Neural progenitor cell (in vitro differentiated cells): Measurements from ENCODE around the gene NTM. TPM values are rescaled to one million over a fixed set of nuclear protein-coding genes. Genes with fewer than 3 reads are reported as not detected.

Source experiments
- DNase-seq: peaks from one replicate; pipeline ENCODE4 v3.0.0-alpha.2; 2016; ENCODE audit warnings: low spot score
- H2AFZ ChIP-seq: fragments of 200-600 bp; sonication (generic); replicated peaks from 2 replicates; pipeline ENCODE4 v1.6.1; 2016; ENCODE audit warnings: antibody characterized with exemption
- H3F3A ChIP-seq: fragments of 200-600 bp; sonication (generic); 2 replicates; pipeline ENCODE4 v1.6.1; 2016; ENCODE audit warnings: antibody characterized with exemption, low read depth
- H3K27ac ChIP-seq: fragments of 200-600 bp; sonication (generic); 2 replicates; pipeline ENCODE4 v1.5.1; 2016; ENCODE audit warnings: mild to moderate bottlenecking
- H3K27me3 ChIP-seq: fragments of 200-600 bp; sonication (generic); 2 replicates; pipeline ENCODE4 v1.6.1; 2016; ENCODE audit warnings: mild to moderate bottlenecking, moderate library complexity
- H3K36me3 ChIP-seq: fragments of 200-600 bp; sonication (generic); 2 replicates; pipeline ENCODE4 v1.5.1; 2016
- H3K4me1 ChIP-seq: fragments of 200-600 bp; sonication (generic); 2 replicates; pipeline ENCODE4 v1.6.1; 2016; ENCODE audit warnings: mixed run types
- H3K4me2 ChIP-seq: fragments of 200-600 bp; sonication (generic); 2 replicates; pipeline ENCODE4 v1.6.1; 2016
- H3K4me3 ChIP-seq: fragments of 200-600 bp; sonication (generic); 2 replicates; pipeline ENCODE4 v1.5.1; 2016
- H3K79me2 ChIP-seq: fragments of 200-600 bp; sonication (generic); 2 replicates; pipeline ENCODE4 v1.6.1; 2016; ENCODE audit warnings: low read depth
- H3K9ac ChIP-seq: fragments of 200-600 bp; sonication (generic); 2 replicates; pipeline ENCODE4 v1.6.1; 2016
- H3K9me3 ChIP-seq: fragments of 200-600 bp; sonication (generic); 2 replicates; pipeline ENCODE4 v1.5.1; 2016; ENCODE audit warnings: low read depth
- H4K20me1 ChIP-seq: fragments of 200-600 bp; sonication (generic); 2 replicates; pipeline ENCODE4 v1.6.1; 2016; ENCODE audit warnings: low read depth
- H3K27ac Mint-ChIP-seq: 3 replicates; pipeline ENCODE4 v1.8.0; 2021; ENCODE audit warnings: mixed read lengths
- H3K27me3 Mint-ChIP-seq: 2 replicates; pipeline ENCODE4 v1.8.0; 2022; ENCODE audit warnings: low read depth, mild to moderate bottlenecking, inconsistent platforms, moderate library complexity, mixed read lengths; ENCODE audit not compliant: insufficient read depth
- H3K36me3 Mint-ChIP-seq: 3 replicates; pipeline ENCODE4 v1.8.0; 2021; ENCODE audit warnings: mixed read lengths
- H3K4me1 Mint-ChIP-seq: 3 replicates; pipeline ENCODE4 v1.8.0; 2021; ENCODE audit warnings: mixed read lengths
- H3K4me3 Mint-ChIP-seq: 3 replicates; pipeline ENCODE4 v1.8.0; 2021; ENCODE audit warnings: mild to moderate bottlenecking, moderate library complexity, mixed read lengths
- H3K9me3 Mint-ChIP-seq: 3 replicates; pipeline ENCODE4 v1.8.0; 2020; ENCODE audit warnings: mixed read lengths
- EZH2 ChIP-seq: fragments of 200-600 bp; sonication (generic); IDR thresholded peaks from 2 replicates; pipeline ENCODE4 v1.6.1; 2017; ENCODE audit warnings: antibody characterized with exemption, mild to moderate bottlenecking, moderate library complexity
- EZH2phosphoT487 ChIP-seq: fragments of 200-600 bp; sonication (generic); IDR thresholded peaks from 2 replicates; pipeline ENCODE4 v1.6.1; 2017; ENCODE audit warnings: antibody characterized with exemption
- total RNA-seq: library from RNA; depleted of rRNA; stranded (reverse); fragments of >200 nt; gene quantifications from 2 replicates; pipeline ENCODE4 v1.2.3, GENCODE V29; 2015; ENCODE audit warnings: low replicate concordance
- TF ChIP-seq, protein P1 (sequence below): fragments of 200-600 bp; sonication (generic); IDR thresholded peaks from 2 replicates; pipeline ENCODE4 v1.5.1; 2017; ENCODE audit warnings: antibody characterized with exemption, mild to moderate bottlenecking

The NTM gene
- total RNA-seq, 1 donor from 2014 or later: 4.3 TPM

DNA sequence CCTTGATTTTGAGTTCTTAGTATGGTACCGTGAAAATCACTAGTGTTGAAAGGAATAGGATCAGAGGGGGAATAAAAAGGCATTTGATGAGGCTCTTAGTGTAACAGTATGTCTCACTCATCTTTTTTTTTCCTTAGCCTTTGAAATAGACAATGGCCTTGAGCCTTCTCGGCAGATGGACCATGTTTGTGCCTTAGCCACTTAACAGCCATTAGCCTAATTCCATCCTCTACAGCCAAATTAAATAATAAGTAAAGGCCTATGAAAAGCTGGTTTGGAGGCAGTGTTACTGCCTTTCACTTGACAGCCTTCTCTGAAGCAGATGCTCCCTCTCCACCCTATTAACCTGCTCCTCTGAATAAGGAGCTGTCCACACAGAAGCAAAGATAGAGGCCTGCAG, 580.7 kb downstream of the NTM start:
- H3K4me1 Mint-ChIP-seq: peaks cover 12% of the 10 kb centered on the region
- no peak for DNase-seq
- H3K9me3 Mint-ChIP-seq: no peaks in the 10 kb centered on the region
- H3K27ac Mint-ChIP-seq: no peak overlapping the region
- Histone ChIP-seq H3K79me2 (no peaks in the 10 kb centered on the region), H3K36me3 (no peaks in the 10 kb centered on the region), H3F3A (peaks cover 3% of the 10 kb centered on the region), H3K27ac (no peak overlapping the region), H3K4me1 (peaks cover 14% of the 10 kb centered on the region), H4K20me1 (no peaks in the 10 kb centered on the region), H3K9me3 (no peaks in the 10 kb centered on the region), H3K9ac (no peak overlapping the region), H3K27me3 (no peaks in the 10 kb centered on the region), H2AFZ (no peak overlapping the region), H3K4me3 (no peak overlapping the region), H3K4me2 (no peak overlapping the region)
- H3K36me3 Mint-ChIP-seq: no peaks in the 10 kb centered on the region
- no peaks in the 10 kb centered on the region for H3K27me3 Mint-ChIP-seq
- H3K4me3 Mint-ChIP-seq: no peak overlapping the region
- TF ChIP-seq EZH2phosphoT487: no peak
- TF ChIP-seq, protein P1, sequence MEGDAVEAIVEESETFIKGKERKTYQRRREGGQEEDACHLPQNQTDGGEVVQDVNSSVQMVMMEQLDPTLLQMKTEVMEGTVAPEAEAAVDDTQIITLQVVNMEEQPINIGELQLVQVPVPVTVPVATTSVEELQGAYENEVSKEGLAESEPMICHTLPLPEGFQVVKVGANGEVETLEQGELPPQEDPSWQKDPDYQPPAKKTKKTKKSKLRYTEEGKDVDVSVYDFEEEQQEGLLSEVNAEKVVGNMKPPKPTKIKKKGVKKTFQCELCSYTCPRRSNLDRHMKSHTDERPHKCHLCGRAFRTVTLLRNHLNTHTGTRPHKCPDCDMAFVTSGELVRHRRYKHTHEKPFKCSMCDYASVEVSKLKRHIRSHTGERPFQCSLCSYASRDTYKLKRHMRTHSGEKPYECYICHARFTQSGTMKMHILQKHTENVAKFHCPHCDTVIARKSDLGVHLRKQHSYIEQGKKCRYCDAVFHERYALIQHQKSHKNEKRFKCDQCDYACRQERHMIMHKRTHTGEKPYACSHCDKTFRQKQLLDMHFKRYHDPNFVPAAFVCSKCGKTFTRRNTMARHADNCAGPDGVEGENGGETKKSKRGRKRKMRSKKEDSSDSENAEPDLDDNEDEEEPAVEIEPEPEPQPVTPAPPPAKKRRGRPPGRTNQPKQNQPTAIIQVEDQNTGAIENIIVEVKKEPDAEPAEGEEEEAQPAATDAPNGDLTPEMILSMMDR: no peak

DNA sequence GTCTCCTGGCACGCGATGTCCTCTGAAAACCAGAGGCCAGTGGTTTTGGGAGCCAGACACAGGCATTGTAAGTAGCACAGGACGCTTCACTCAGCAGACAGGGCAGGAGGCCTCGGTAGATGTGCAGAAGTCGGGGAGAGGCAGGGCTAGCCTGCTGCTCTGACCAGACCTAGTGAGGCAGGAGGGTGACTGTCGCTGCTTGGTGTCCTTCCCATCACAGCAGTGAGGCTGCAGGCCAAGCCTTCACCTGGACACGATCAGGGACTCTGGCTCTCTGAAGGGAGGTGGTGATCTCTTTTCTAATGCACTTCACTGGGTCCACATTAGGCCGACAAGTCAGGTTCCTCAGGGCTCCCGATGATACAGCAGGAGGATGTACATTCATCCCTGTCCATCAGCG, 583.7 kb downstream of the NTM start:
- H2AFZ ChIP-seq: no peak overlapping the region
- peaks cover 14% of the 10 kb centered on the region for H3K4me1 ChIP-seq
- H3K79me2 ChIP-seq: no peaks in the 10 kb centered on the region
- H3K9ac ChIP-seq: no peak overlapping the region
- no peaks in the 10 kb centered on the region for H4K20me1 ChIP-seq
- no peak for DNase-seq
- no peak overlapping the region for H3K27ac Mint-ChIP-seq
- peaks cover 19% of the 10 kb centered on the region for H3K4me1 Mint-ChIP-seq
- no peaks in the 10 kb centered on the region for H3K9me3 ChIP-seq
- no peaks in the 10 kb centered on the region for H3K9me3 Mint-ChIP-seq
- H3K36me3 ChIP-seq: no peaks in the 10 kb centered on the region
- H3K27me3 ChIP-seq: no peaks in the 10 kb centered on the region
- H3K27ac ChIP-seq: no peak overlapping the region
- H3K4me3 Mint-ChIP-seq: no peak overlapping the region
- H3K36me3 Mint-ChIP-seq: peaks cover 4% of the 10 kb centered on the region
- H3F3A ChIP-seq: peaks cover 3% of the 10 kb centered on the region
- H3K4me2 ChIP-seq: no peak overlapping the region
- TF ChIP-seq, protein P1: no peak
- no peak for TF ChIP-seq EZH2phosphoT487
- no peak for TF ChIP-seq EZH2
- H3K4me3 ChIP-seq: no peak overlapping the region
- no peaks in the 10 kb centered on the region for H3K27me3 Mint-ChIP-seq

DNA sequence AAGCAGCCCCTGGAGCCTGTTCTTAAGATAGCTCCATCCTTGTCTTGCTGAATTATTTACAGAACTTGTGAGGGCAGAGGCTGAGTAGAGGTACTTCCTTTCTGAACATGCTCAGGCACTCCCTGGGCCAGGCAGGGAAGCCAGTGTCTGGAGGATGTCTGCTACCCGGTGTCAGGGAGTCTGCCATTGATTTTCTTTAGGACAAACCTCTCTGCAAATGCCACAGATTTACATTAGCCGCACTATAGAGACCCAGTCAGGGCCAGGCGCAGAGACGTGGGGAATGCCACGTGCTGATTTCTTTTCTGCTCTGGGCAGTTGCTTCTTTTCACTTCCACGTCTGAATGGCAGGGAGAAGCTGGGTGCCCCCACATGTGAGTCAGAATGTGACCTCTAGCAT, 585.5 kb downstream of the NTM start:
- H3K36me3 Mint-ChIP-seq: peaks cover 10% of the 10 kb centered on the region

DNA sequence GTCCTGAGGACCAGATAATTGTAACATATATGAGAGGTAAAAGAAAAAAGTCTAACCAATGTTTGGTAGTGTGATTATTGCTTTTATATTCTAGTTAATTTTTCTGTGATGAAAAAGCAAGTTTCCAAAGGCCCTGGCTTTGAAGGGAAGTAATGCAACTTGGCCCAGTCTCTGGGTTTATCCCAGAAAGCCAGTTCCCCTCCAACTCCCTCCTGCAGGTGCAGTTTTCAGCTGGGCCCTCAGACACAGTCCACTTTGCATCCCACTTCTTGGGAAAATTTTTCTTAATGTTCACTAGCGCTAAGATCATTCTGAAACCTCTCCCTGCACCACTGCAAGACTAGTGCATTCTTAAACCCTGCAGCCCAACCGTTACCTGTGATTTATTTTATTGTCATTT, 586.8 kb downstream of the NTM start:
- peaks cover 19% of the 10 kb centered on the region for H3K4me1 Mint-ChIP-seq
- TF ChIP-seq, protein P1: no peak
- TF ChIP-seq EZH2 (no peak), EZH2phosphoT487 (no peak)
- Histone ChIP-seq H3K4me1 (peaks cover 14% of the 10 kb centered on the region), H3K27me3 (no peaks in the 10 kb centered on the region), H3K36me3 (no peaks in the 10 kb centered on the region), H3K4me2 (no peak overlapping the region), H2AFZ (no peak overlapping the region), H3K9ac (no peak overlapping the region), H3K79me2 (no peaks in the 10 kb centered on the region), H3K4me3 (no peak overlapping the region), H3K27ac (no peak overlapping the region), H4K20me1 (no peaks in the 10 kb centered on the region), H3K9me3 (no peaks in the 10 kb centered on the region), H3F3A (peaks cover 3% of the 10 kb centered on the region)
- H3K36me3 Mint-ChIP-seq: peaks cover 10% of the 10 kb centered on the region
- DNase-seq: no peak
- no peaks in the 10 kb centered on the region for H3K9me3 Mint-ChIP-seq
- H3K27ac Mint-ChIP-seq: no peak overlapping the region
- H3K27me3 Mint-ChIP-seq: peaks cover 2% of the 10 kb centered on the region
- H3K4me3 Mint-ChIP-seq: no peak overlapping the region

More for the DNA sequence above, 585.5 kb downstream of the NTM start:
- H2AFZ ChIP-seq: peak overlapping the region; percentile 37
- H3K79me2 ChIP-seq: no peaks in the 10 kb centered on the region
- H3K27ac ChIP-seq: no peak overlapping the region
- no peak overlapping the region for H3K4me2 ChIP-seq
- Mint-ChIP-seq H3K9me3 (no peaks in the 10 kb centered on the region), H3K4me1 (peaks cover 19% of the 10 kb centered on the region), H3K27me3 (peaks cover 2% of the 10 kb centered on the region), H3K27ac (no peak overlapping the region), H3K4me3 (no peak overlapping the region)
- H3K27me3 ChIP-seq: no peaks in the 10 kb centered on the region
- no peak for DNase-seq
- H3F3A ChIP-seq: peaks cover 3% of the 10 kb centered on the region
- no peaks in the 10 kb centered on the region for H3K9me3 ChIP-seq
- peaks cover 14% of the 10 kb centered on the region for H3K4me1 ChIP-seq
- no peaks in the 10 kb centered on the region for H4K20me1 ChIP-seq
- H3K36me3 ChIP-seq: no peaks in the 10 kb centered on the region
- no peak overlapping the region for H3K4me3 ChIP-seq
- no peak overlapping the region for H3K9ac ChIP-seq
- TF ChIP-seq EZH2phosphoT487: no peak
- TF ChIP-seq EZH2: no peak
